Effector memory CD8-positive, alpha-beta T cell (primary cell): ENCODE data around the gene SLC5A4.
A peak's percentile ranks its signal among the peaks of the same experiment; 100 is the strongest.

Experiments
- ATAC-seq: fragments of 150-1000 bp; cut with Tn5 transposase; replicated peaks from 2 replicates; pipeline ENCODE4 v1.10.0; 2021; ENCODE audit warnings: mild to moderate bottlenecking, moderate library complexity
- DNase-seq, 3 experiments: peaks; one replicate each; pipeline ENCODE4 v3.0.0; 2021
- H3K27ac Mint-ChIP-seq, 2 donors: one replicate each; pipeline ENCODE4 v1.8.0; 2022; ENCODE audit warnings: mild to moderate bottlenecking in 2 of 2, mixed read lengths in 2 of 2, moderate library complexity in 2 of 2
- H3K27me3 Mint-ChIP-seq, 2 donors: one replicate each; pipeline ENCODE4 v1.8.0; 2022; ENCODE audit warnings: mixed read lengths in 2 of 2
- H3K36me3 Mint-ChIP-seq: one replicate; pipeline ENCODE4 v1.8.0; 2022; ENCODE audit warnings: mild to moderate bottlenecking, moderate library complexity, mixed read lengths; ENCODE audit not compliant: insufficient read depth
- H3K4me1 Mint-ChIP-seq, 2 donors: one replicate each; pipeline ENCODE4 v1.8.0; 2022; ENCODE audit warnings: low read depth in 2 of 2, mixed read lengths in 2 of 2
- H3K4me3 Mint-ChIP-seq, 2 donors: one replicate each; pipeline ENCODE4 v1.8.0; 2022; ENCODE audit warnings: mild to moderate bottlenecking in 2 of 2, mixed read lengths in 2 of 2, moderate library complexity in 2 of 2
- H3K9me3 Mint-ChIP-seq, 2 donors: one replicate each; pipeline ENCODE4 v1.8.0; 2022; ENCODE audit warnings: mixed read lengths in 2 of 2

The SLC5A4 gene

DNA sequence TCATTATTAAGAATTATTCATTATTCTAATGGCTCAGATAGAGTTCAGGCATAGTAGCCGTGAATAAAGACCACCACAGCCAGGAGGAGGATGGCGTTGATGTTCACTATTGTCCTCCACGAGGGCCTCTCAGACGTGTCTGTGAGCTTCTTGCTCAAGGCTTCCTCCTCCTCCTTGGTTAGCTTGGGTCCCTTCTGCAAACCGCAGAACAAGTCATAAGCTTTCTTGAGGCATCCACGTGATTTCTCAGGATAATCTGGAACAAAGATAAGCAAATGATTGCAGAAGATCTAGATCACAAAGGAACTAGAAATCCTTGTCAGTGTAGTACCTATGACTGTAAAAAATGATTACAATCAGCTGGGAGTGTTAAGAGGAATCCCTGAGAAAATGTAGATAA lies 36.7 kb downstream of the SLC5A4 start:
- Mint-ChIP-seq H3K27ac (no peak overlapping the region), H3K4me1 (no peaks in the 10 kb centered on the region), H3K36me3 (no peaks in the 10 kb centered on the region), H3K4me3 (no peak overlapping the region), H3K27me3 (peaks cover 21 to 29% of the 10 kb centered on the region in 2 donors), H3K9me3 (no peaks in the 10 kb centered on the region)
- DNase-seq (no peak), ATAC-seq (no peak)

DNA sequence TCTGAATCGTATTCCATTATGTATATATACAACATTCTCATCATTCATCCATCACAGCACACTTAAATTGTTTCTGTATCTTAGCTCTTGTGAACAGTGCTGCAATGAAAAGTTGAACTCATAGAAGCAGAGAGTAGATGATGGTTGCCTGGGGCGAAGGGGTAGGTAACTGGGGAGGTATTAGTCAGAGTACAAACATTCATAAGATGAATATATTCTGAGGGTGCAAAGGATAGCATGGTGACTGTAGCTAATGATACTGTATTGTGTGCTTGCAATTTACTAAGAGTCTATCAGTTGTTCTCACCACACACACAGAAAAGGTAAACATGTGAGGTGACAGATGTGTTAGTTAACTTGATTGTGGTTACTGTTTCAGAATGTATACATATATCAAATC lies 37.7 kb downstream of the SLC5A4 start:
- Mint-ChIP-seq H3K9me3 (no peaks in the 10 kb centered on the region), H3K27ac (no peak overlapping the region), H3K27me3 (peaks cover 19 to 35% of the 10 kb centered on the region in 2 donors), H3K4me1 (no peaks in the 10 kb centered on the region), H3K4me3 (no peak overlapping the region), H3K36me3 (peaks cover 1% of the 10 kb centered on the region)
- no peak for ATAC-seq
- DNase-seq, result no peak

DNA sequence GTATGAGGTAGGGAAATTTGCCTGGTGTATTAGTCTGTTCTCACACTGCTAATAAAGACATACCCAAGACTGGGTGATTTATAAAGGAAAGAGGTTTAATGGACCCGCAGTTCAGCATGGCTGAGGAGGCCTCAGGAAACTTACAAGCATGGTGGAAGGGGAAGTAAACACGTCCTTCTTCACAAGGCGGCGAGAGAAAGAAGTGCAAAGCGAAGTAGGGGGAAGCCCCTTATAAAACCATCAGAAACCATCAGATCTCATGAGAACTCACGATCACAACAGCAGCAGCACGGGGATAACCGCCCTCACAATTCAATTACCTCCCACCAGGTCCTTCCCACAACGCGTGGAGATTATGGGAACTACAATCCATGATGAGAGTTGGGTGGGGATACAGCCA lies 38.2 kb downstream of the SLC5A4 start:
- ATAC-seq (no peak), DNase-seq (no peak)
- no peak overlapping the region for H3K27ac Mint-ChIP-seq
- H3K27me3 Mint-ChIP-seq, result peaks cover 19 to 40% of the 10 kb centered on the region in 2 donors
- H3K4me1 Mint-ChIP-seq, result no peaks in the 10 kb centered on the region
- H3K4me3 Mint-ChIP-seq, result no peak overlapping the region
- no peaks in the 10 kb centered on the region for H3K9me3 Mint-ChIP-seq
- peaks cover 3% of the 10 kb centered on the region for H3K36me3 Mint-ChIP-seq

DNA sequence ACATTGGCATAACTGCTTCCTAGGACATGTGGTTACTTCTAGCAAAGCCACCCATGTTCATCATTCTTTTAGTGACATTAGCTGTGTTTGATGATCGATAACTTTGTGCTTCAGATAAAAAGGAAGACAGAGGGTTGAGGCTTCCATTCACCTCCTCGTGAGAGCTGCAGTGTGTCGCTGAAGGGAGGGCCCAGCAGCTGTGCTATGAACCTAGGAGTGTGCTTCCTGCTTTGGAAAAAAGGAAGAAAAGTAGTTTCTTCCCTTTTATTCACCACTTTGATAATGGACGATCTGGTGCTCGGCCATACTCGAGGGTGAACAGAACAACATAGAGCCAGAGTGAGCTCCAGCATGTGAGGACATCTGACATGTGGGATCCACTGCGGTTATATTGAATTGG lies 44.1 kb downstream of the SLC5A4 start:
- Mint-ChIP-seq H3K36me3 (peaks cover 3% of the 10 kb centered on the region), H3K4me1 (peaks cover 10 to 12% of the 10 kb centered on the region in 2 donors), H3K27me3 (peaks cover 10 to 44% of the 10 kb centered on the region in 2 donors), H3K27ac (no peak overlapping the region), H3K9me3 (no peaks in the 10 kb centered on the region), H3K4me3 (no peak overlapping the region)
- ATAC-seq (no peak), DNase-seq (no peak)

DNA sequence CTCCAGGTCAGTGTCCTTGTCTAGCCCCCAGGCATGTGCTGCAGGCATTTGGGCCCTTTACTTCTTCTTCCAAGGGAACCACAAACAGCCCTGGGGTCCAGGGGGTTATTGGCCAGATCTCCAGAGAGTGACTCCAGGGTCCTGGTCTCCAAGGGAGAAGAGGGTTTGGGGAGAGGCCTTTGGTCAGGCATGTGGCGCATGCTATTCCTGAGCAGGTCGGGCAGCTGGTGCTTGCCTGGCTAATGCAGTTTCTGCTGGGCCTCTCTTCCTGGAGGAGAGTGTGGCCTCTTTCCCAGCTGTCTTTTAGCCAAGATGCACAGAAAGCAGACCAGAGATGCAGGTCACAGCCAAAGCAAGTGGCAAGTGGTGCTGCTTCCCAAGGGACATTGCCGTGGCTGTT lies 46.5 kb downstream of the SLC5A4 start:
- ATAC-seq (no peak), DNase-seq (no peak)
- H3K4me1 Mint-ChIP-seq, result peaks cover 16 to 22% of the 10 kb centered on the region in 2 donors
- peaks cover 3% of the 10 kb centered on the region for H3K36me3 Mint-ChIP-seq
- H3K27me3 Mint-ChIP-seq, result peaks cover 14 to 48% of the 10 kb centered on the region in 2 donors
- no peak overlapping the region for H3K4me3 Mint-ChIP-seq
- no peak overlapping the region for H3K27ac Mint-ChIP-seq
- no peaks in the 10 kb centered on the region for H3K9me3 Mint-ChIP-seq

DNA sequence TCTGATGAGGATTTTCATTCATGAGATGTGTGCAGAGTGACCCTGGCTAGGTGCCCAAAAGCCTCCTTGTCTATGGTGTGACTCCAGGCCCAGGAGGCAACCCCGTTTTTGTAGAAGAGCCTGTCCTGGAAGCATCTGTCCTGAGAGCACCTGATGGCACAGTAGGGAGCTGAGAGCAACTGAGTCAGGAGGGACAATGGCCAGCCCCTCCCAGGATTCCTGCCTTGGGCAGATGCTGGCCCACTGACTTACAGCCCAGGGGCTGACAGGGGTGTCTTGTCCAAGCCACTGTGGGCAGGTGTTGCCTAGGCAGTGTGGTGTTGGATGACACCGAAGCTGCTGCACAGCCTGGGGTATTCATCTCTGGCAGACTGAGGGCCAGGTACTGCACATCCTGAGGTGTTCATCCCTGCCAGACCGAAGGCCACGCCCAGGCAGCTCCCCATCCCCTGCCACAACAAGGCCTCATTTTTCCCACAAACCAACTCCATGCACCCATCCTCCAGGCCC lies 47.1 kb downstream of the SLC5A4 start:
- Mint-ChIP-seq H3K4me3 (no peak overlapping the region), H3K27ac (no peak overlapping the region), H3K4me1 (peaks cover 21 to 29% of the 10 kb centered on the region in 2 donors), H3K36me3 (peaks cover 3% of the 10 kb centered on the region), H3K9me3 (no peaks in the 10 kb centered on the region), H3K27me3 (peaks cover 21 to 50% of the 10 kb centered on the region in 2 donors)
- ATAC-seq (no peak), DNase-seq (no peak)

DNA sequence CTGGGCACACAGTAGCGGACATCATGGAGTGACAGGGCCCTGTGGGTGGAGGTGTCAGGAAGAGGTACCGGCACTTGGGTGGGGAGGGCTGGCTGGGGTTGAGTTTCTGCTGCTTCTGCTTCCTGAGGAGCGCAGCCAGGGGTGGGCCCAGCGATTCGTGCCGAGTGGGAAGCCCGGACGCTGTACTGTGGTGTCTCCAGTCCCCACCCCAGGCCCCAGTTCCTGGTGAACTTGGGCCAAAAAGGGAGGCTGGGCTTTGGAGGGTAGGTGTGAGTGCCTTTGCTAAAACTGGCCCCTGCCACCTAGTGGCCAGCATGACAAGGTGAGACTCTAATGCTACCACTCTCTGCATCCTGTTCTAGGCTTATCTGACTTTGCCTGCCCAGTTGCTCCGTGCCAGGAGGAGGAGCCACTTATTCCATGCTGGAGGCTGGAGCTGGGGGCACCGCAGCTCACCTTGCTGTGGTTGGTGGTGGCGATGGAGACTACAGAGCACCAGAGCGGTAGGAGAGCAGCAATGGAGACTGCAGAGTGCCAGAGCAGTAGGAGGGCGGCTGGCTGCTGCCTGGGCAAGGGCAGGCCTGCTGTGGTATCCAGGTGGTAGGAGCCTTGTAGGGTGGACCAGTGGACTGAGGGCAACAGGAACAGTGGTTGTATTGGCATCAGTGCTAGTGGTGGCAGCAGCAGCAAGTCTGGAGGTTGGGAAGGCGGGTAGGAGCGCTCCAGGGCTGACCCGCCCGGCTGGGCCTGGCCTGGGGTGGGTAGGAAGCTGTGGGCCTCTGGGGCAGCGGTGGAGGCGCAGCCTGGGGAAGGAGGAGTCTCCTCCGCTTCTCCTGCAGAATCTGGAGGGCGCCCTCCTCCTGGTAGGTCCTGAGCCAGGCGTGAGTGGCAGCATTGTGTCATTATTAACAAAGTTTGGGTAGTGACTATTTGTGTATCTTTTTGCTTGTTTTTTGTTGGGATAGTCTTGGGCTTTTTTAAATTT lies 48.1 kb downstream of the SLC5A4 start:
- H3K36me3 Mint-ChIP-seq, result no peaks in the 10 kb centered on the region
- DNase-seq (peak in 1 of 3 experiments; percentile 21), ATAC-seq (peak; percentile 48)
- H3K9me3 Mint-ChIP-seq, result no peaks in the 10 kb centered on the region
- peak overlapping the region; percentile 41 to 50 for H3K4me3 Mint-ChIP-seq
- H3K27ac Mint-ChIP-seq, result no peak overlapping the region
- peaks cover 27 to 41% of the 10 kb centered on the region in 2 donors for H3K27me3 Mint-ChIP-seq
- H3K4me1 Mint-ChIP-seq, result peaks cover 30 to 33% of the 10 kb centered on the region in 2 donors

DNA sequence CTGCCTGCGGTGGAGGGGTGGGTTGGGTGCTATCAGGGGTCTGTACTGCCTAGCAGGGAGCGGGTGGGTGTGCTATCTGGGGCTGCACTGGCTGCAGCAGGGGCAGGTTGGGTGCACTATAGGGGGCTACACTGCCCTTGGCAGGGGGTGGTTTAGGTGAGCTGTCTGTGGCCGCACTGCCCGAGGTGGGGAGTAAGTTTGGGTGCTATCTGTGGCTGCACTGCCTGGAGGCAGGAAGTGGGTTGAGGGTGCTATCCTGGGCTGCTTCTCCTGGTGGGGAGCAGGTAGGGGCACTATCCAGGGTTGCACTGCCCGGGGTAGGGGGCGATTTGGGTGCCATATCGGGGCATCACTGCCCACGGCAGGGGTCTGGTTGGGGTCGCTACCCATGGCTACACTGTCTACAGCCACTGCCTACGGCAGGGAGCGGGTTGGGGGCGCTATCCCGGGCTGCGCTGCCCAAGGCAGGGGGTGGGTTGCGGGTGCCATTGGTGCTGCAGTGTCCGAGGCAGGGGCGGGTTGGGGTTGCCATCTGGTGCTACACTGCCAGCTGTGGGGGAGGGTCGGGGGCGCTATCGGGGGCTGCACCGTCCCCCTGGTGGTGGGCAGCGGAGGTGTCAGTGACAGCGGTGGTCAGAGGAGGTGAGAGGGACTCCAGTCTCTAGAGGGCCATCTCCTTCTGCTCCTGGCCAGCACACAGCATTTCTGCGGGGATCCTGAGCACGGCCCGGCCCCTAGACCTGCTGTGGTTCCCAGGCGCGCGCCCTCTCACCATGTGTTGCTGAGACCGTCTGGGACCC lies 49.0 kb downstream of the SLC5A4 start:
- Mint-ChIP-seq H3K4me1 (peaks cover 31 to 36% of the 10 kb centered on the region in 2 donors), H3K27ac (no peak overlapping the region), H3K9me3 (no peaks in the 10 kb centered on the region), H3K36me3 (no peaks in the 10 kb centered on the region), H3K27me3 (peaks cover 29 to 32% of the 10 kb centered on the region in 2 donors), H3K4me3 (peak overlapping the region; percentile 50 to 76)
- ATAC-seq, result no peak
- DNase-seq, result no peak

DNA sequence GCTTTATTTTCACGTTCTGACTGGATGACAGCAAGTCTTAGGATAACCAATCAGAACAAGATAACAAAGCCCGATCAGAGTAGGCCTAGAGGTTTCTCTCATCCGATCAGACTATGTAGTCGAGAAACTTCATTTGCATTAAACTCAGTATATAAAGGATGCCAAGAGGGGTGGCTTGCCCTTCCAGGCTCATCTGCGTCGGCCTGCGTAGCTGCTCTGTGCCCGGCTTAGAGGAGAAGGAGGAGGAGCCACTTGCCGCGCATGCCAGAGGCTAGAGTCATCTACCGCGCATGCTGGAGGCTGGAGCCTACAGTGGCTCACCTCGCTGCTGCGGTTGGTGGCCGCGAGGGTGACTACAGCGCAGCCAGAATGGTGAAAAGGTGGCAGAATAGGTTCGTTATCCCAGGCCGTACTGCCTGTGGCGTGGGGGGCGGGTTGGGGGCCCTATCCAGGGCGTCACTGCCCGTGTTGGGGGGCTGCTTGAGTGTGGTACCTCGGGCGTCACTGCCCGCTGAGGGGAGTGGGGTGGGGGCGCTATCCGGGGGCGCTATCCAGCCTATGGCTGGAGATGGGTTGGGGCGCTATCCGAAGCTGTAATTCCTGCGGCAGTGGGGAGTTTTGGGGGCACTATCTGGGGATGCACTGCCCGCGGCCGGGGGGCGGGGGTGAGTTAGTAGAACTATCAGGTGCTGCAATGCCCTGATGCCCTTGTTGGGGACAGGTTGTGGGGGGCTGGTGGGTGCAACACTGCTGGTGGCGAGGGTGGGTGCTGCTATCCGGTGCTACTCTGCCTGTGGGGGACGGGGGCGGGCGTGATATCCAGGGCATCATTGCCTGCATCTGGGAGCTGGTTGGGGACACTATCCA lies 50.1 kb downstream of the SLC5A4 start, which contains the start of gene RFPL2:
TSS of gene RFPL2 (minus strand) at position 218 of the 867 bp plus-strand sequence. CDS start 2,622 bp downstream, outside the sequence.
- DNase-seq (peak in 1 of 3 experiments; percentile 11), ATAC-seq (peak; percentile 21)
- peaks cover 27 to 29% of the 10 kb centered on the region in 2 donors for H3K27me3 Mint-ChIP-seq
- peak within 1 kb of the TSS; percentile 53 to 76 for H3K4me3 Mint-ChIP-seq
- H3K4me1 Mint-ChIP-seq, result peaks cover 41 to 43% of the 10 kb centered on the region in 2 donors
- no peaks in the 10 kb centered on the region for H3K36me3 Mint-ChIP-seq
- H3K27ac Mint-ChIP-seq, result peak within 1 kb of the TSS; percentile 27 to 31
- H3K9me3 Mint-ChIP-seq, result no peaks in the 10 kb centered on the region

DNA sequence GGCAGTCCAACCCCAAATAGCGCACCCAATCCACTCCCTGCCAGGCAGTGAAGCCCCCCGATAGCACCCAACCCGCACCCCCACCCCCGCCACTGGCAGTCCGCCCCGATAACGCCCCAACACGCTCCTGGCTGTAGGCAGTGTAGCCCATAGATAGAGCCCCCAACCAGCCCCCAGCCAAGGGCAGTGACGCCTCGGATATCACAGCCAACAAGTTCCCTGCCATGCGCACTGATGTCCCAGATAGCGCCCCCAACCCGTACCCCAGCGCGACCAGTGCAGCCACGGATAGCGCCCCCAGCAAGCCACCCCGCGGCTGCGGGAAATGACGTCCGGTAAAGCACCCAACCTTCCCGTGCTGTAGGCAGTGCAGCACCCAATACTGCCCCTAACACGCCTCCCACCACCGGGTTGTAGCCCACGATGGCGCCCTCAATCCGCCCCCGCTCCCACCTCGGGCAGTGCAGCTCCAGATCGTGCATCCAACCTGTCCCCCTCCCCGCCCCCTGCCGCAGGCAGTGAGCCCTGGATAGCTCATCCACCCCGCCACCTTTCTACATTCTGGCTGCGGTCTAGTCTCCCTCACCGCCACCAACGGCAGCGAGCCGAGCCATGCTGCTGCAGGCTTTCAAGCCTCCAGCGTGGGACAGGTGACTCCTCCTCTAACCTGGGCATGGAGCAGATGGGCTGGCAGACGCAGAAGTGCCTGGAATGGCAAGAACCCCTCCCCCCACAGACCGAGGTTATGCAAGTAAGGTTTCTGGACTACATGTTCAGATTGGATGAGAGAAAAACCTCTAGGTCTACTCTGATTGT lies 50.9 kb downstream of the SLC5A4 start:
- Mint-ChIP-seq H3K27ac (peak overlapping the region in 1 of 2 donors; percentile 27), H3K4me1 (peaks cover 41 to 43% of the 10 kb centered on the region in 2 donors), H3K9me3 (no peaks in the 10 kb centered on the region), H3K36me3 (no peaks in the 10 kb centered on the region), H3K4me3 (peak overlapping the region; percentile 53 to 76), H3K27me3 (peaks cover 27 to 29% of the 10 kb centered on the region in 2 donors)
- peak in 1 of 3 experiments; percentile 13 for DNase-seq
- no peak for ATAC-seq

DNA sequence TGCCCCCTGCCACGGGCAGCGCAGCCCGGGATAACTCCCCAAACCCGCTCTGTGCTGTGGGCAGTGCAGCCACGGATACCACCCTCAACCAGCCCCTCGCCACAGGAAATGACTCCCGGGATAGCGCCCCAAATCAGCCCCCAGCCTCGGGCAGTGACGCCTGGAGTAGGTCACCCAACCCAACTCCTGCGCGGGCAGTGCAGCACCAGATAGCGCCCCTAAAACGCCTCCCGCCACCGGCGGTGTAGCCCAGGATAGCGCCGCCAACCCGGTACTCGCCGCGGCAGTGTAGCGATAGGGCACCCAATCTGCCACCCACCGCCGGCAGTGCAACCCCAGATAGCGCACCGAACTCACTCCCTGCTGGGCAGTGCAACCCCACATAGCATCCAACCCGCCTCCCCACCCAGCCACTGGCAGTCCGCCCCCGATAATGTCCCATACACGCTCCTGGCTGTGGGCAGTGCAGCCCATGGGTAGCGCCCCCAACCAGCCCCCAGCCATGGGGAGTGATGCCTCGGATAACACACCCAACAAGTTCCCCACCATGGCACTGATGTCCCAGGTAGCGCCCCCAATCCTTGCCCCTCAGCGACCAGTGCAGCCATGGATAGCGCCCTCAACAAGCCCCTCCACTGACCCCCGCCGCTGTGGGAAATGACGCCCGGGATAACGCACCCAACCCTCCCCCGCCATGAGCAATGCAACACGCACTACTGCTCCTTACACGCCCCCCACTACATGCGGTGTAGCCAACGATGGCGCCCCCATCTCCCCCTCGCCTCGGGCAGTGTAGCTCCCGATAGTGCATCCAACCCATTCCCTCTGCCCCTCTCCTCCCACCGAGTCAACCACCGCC lies 51.7 kb downstream of the SLC5A4 start:
- peak overlapping the region; percentile 53 to 76 for H3K4me3 Mint-ChIP-seq
- H3K9me3 Mint-ChIP-seq, result no peaks in the 10 kb centered on the region
- H3K4me1 Mint-ChIP-seq, result peaks cover 41 to 43% of the 10 kb centered on the region in 2 donors
- peak overlapping the region in 1 of 2 donors; percentile 51 for H3K27ac Mint-ChIP-seq
- peaks cover 29 to 35% of the 10 kb centered on the region in 2 donors for H3K27me3 Mint-ChIP-seq
- ATAC-seq, result no peak
- no peaks in the 10 kb centered on the region for H3K36me3 Mint-ChIP-seq
- no peak for DNase-seq
